Measurements from ENCODE around the gene CIITA. TPM values are rescaled to one million over a fixed set of nuclear protein-coding genes. Genes with fewer than 3 reads are reported as not detected.

The CIITA gene
- total RNA-seq, 1 experiment from 2014 or later: not detected

DNA sequence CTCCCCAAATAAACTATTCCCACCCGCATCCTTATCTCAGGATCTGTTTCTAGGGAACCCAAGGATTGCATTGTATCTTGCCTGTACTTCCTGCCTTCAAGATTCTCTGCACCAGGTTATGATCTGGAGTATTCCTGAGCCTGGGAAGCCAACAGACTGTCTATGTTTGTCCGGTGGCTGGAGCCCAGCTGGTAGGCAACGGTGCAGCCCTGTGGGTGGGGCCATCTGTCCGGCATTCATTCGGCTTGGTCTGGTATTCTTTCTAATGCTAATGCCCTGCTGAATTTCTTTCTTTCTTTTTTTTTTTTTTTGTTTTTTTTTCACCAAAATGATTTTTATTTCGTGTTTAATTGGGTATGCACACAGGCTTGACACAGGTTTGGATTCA is 37.7 kb upstream of the CIITA start:
- H3K4me2 ChIP-seq (ENCODE audit: insufficient read depth, insufficient read length, low read length): no peak overlapping the region
- H2BK5ac ChIP-seq (ENCODE audit: insufficient read length, low read length): no peak overlapping the region
- H3K4me1 Mint-ChIP-seq: peaks cover 11 to 20% of the 10 kb centered on the region in 2 experiments
- no CpG with 5 or more reads among the region's 6 CpGs for WGBS (ENCODE audit: extremely low coverage, insufficient read length, low lambda C conversion rate)
- H3K27ac ChIP-seq (ENCODE audit: insufficient read length, low read depth, low read length): no peak overlapping the region
- H2AFZ ChIP-seq (ENCODE audit: low read length): no peak overlapping the region
- H2BK20ac ChIP-seq (ENCODE audit: low read depth, low read length, poor library complexity, severe bottlenecking): no peak overlapping the region
- no peak overlapping the region for H3K56ac ChIP-seq (ENCODE audit: insufficient read length, low read depth, low read length)
- H3K23ac ChIP-seq (ENCODE audit: insufficient read length, low read depth, low read length): no peak overlapping the region
- H4K5ac ChIP-seq (ENCODE audit: insufficient read length, low read depth, low read length): no peak overlapping the region
- H4K8ac ChIP-seq (replicated peaks; ENCODE audit: insufficient read length, low read depth, low read length): no peak overlapping the region
- H3K9me3 ChIP-seq (ENCODE audit: control insufficient read depth, low read depth, low read length): no peaks in the 10 kb centered on the region
- no peak overlapping the region for H2BK15ac ChIP-seq (ENCODE audit: low read depth, low read length)
- H3K9me3 Mint-ChIP-seq: peaks cover 0 to 3% of the 10 kb centered on the region in 2 experiments; a peak in 1 of 5 replicates
- H3T11ph ChIP-seq (ENCODE audit: low read length): no peak overlapping the region
- H3K4me1 ChIP-seq (ENCODE audit: insufficient read depth, low read length): no peaks in the 10 kb centered on the region
- no peak overlapping the region for H3K18ac ChIP-seq (ENCODE audit: insufficient read length, low read depth, low read length)
- peaks cover 6% of the 10 kb centered on the region for H3K27me3 Mint-ChIP-seq (ENCODE audit: low read depth)
- no peaks in the 10 kb centered on the region for H3K79me2 ChIP-seq (ENCODE audit: insufficient read depth, low read length)
- peaks cover 3% of the 10 kb centered on the region for H3K23me2 ChIP-seq (ENCODE audit: insufficient read length, low read depth, low read length, poor library complexity, severe bottlenecking)
- no peaks in the 10 kb centered on the region for H3K36me3 Mint-ChIP-seq (ENCODE audit: insufficient read depth in 1 of 3, low read depth in 3 of 3)
- H3K79me1 ChIP-seq (ENCODE audit: insufficient read depth, low read depth, low read length, poor library complexity, severe bottlenecking): no peaks in the 10 kb centered on the region
- no peak overlapping the region; a peak in 1 of 7 replicates for H3K27ac Mint-ChIP-seq
- no peak overlapping the region for H3K9ac ChIP-seq (ENCODE audit: extremely low read depth, insufficient read length, low read length)
- no peak overlapping the region for H2AK5ac ChIP-seq (ENCODE audit: insufficient read length, low read length)
- no peaks in the 10 kb centered on the region for H3K27me3 ChIP-seq (ENCODE audit: insufficient read depth, low read length)
- H3K14ac ChIP-seq (ENCODE audit: insufficient read depth, low read length): no peak overlapping the region
- no peak overlapping the region for H2BK120ac ChIP-seq (ENCODE audit: low read depth, low read length, poor library complexity, severe bottlenecking)
- no peak overlapping the region for H3K4me3 Mint-ChIP-seq
- H3K4ac ChIP-seq (ENCODE audit: low read depth, low read length): no peak overlapping the region
- no peak overlapping the region for H4K91ac ChIP-seq (ENCODE audit: insufficient read length, low read depth, low read length)
- H4K20me1 ChIP-seq (ENCODE audit: control insufficient read depth, insufficient read depth, insufficient read length): no peaks in the 10 kb centered on the region
- TF ChIP-seq, protein P1, sequence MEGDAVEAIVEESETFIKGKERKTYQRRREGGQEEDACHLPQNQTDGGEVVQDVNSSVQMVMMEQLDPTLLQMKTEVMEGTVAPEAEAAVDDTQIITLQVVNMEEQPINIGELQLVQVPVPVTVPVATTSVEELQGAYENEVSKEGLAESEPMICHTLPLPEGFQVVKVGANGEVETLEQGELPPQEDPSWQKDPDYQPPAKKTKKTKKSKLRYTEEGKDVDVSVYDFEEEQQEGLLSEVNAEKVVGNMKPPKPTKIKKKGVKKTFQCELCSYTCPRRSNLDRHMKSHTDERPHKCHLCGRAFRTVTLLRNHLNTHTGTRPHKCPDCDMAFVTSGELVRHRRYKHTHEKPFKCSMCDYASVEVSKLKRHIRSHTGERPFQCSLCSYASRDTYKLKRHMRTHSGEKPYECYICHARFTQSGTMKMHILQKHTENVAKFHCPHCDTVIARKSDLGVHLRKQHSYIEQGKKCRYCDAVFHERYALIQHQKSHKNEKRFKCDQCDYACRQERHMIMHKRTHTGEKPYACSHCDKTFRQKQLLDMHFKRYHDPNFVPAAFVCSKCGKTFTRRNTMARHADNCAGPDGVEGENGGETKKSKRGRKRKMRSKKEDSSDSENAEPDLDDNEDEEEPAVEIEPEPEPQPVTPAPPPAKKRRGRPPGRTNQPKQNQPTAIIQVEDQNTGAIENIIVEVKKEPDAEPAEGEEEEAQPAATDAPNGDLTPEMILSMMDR (conservative IDR thresholded peaks at IDR 0.05): no peak
- H2BK12ac ChIP-seq (ENCODE audit: insufficient read length, low read depth, low read length): no peak overlapping the region
- no peak for DNase-seq
